Endometrial microvascular endothelial cells (primary cell): ENCODE data around the gene CFAP107. TPM values are rescaled to one million over a fixed set of nuclear protein-coding genes. Genes with fewer than 3 reads are reported as not detected.

Source experiments
- in situ Hi-C: cut with HindIII; loops from 2 replicates; pipeline ENCODE4 v1.10.0; 2017; ENCODE audit warnings: low sequenced_read_pairs, low pct_unique_long_range_greater_than_20kb; ENCODE audit errors: inconsistent ontology term
- total RNA-seq: library from RNA; depleted of rRNA; stranded (reverse); fragments of >200 nt; gene quantifications from one replicate; pipeline ENCODE4 v1.2.3, GENCODE V29; 2015; ENCODE audit errors: inconsistent ontology term

CFAP107 gene
- total RNA-seq, 1 donor from 2014 or later = not detected

- in situ Hi-C loops = no loop called here
Observed at GRCh38 chr1:12734651-12735050, 11.3 kb upstream of the CFAP107 start.

DNA sequence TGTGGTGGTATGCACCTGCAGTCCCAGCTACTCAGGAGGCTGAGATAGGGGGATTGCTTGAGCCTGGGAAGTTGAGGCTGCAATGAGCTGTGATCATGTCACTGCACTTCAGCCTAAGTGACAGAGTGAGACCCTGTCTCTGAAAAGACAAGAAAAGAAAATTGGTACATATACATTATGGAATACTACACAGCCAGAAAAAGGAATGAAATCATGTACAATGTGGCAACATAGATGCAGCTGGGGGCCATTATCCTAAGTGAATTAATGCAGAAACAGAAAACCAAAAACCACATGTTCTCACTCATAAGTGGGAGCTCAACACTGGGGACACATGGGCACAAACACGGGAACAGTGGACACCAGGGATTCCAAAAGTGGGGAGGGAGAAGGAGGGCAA lies 7.1 kb upstream of the CFAP107 start:
- in situ Hi-C loops = no loop called here

- in situ Hi-C loops = no loop called here
Observed at GRCh38 chr1:12739613-12740012, 6.4 kb upstream of the CFAP107 start.

DNA sequence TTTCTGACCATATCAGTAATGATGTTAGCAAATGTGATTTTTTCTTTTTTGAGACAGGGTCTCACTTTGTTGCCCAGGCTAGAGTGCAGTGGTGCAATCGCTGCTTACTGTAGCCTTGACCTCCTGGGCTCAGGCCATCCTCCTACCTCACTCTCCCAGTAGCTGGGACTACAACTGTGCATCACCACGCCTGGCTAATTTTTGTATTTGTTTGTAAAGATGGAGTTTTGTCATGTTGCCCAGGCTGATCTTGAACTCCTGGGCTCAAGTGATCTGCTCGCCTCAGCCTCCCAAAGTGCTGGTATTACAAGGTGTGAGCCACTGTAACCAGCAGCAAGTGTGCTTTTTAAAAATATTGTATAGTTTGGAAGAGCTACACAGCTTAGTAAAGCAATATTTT lies 4.1 kb upstream of the CFAP107 start:
- in situ Hi-C loops = no loop called here

GRCh38 chr1:12745126-12745991 lies 641 bp upstream of the CFAP107 start:
- in situ Hi-C loops = no loop called here

- in situ Hi-C loops = no loop called here
Observed at GRCh38 chr1:12748778-12749355, 2.9 kb downstream of the CFAP107 start.

DNA sequence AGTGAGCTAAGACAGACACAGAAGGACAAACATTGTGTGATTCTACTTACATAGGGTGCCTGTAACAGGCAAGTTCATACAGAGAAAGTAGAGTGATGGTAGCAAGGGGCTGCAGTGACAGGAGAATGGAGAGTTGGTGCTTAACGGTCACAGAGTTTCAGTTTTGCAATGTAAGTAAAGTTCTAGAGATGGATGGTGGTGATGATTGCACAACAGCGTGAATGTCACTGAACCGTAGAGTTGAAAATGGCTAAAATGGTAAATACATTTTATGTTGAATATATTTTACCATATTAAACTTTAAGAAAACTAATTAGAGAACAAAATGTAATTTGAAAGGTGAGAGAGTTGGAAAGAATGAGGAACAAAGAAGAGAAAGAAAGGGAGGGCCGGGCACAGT lies 8.7 kb downstream of the CFAP107 start:
- in situ Hi-C loops = no loop called here

GRCh38 chr1:12756273-12756672 lies 10.3 kb downstream of the CFAP107 start:
- in situ Hi-C loops = no loop called here

- in situ Hi-C loops = no loop called here
Observed at GRCh38 chr1:12756768-12757413, 10.9 kb downstream of the CFAP107 start.

- in situ Hi-C loops = no loop called here
Observed at GRCh38 chr1:12757836-12758235, 11.8 kb downstream of the CFAP107 start.

GRCh38 chr1:12760256-12760795 lies 14.3 kb downstream of the CFAP107 start:
- in situ Hi-C loops = no loop called here

DNA sequence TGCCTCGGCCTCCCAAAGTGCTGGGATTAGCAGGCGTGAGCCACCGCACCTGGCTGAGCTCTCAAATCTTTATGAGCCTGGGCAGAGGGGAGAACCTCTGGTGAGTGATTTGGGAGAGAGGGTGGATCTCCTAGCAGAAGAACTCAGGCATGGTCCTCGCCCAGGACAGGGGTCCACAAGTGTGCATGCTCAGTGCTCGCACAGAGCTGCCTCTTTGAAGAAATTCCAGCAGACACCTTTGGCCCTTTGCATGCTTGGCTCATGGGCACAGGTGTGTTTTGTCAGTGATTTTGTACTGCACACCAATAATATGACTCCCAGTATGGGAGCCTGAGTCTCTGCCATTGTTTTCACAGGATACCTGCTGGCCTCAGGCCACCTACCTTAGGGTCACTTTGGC lies 15.8 kb downstream of the CFAP107 start:
- in situ Hi-C loops = no loop called here

DNA sequence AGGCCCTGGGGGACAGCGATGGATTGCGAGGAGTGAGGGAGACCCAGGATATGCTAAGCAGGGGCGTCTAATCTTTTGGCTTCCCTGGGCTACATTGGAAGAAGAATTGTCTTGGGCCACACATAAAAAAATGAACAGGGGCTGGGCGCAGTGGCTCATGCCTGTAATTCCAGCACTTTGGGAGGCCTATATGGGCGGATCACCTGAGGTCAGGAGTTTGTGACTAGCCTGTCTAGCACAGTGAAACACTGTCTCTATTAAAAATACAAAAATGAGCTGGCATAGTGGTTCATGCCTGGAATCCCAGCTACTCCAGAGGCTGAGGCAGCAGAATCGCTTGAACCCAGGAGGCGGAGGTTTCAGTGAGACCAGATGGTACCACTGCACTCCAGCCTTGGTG lies 16.8 kb downstream of the CFAP107 start:
- in situ Hi-C loops = no loop called here

DNA sequence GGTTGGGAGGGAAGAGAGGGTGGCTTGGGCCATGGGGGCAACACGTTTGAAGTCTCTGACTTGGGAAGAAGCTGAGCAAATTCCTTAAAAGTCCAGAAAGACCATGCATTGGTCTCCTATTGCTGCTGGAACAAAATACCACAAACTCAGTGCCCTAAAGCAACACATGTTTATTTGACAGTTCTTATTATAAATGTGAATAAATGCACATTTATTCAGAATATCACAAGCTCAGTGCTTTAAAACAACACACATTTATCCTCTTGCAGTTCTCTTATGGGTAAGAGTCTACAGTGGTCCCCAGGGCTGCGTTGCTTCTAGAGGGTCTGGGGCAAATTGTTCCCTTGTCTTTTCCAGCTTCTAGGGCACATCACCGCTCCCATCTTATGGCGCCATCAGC lies 17.5 kb downstream of the CFAP107 start:
- in situ Hi-C loops = no loop called here

DNA sequence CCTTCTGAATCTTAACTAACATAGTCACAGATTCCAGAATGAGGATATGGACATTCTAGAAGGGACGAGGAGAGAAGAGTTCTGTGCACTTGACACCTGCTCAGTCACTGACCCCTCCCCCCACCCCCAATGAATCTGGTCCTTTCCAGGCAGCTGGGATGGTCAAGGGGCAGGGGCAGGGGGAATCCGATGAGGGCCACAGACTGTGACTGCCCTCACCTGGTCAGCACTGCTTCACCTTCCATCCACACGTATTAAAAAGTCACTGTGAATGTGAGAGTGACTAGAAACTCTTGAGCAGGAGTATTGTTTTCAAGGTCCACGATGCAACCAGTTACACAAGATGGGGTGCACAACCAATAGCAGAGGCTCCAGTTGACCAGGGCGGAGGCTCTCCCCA lies 18.0 kb downstream of the CFAP107 start:
- in situ Hi-C loops = no loop called here

GRCh38 chr1:12769031-12769430 lies 23.0 kb downstream of the CFAP107 start:
- in situ Hi-C loops = no loop called here

DNA sequence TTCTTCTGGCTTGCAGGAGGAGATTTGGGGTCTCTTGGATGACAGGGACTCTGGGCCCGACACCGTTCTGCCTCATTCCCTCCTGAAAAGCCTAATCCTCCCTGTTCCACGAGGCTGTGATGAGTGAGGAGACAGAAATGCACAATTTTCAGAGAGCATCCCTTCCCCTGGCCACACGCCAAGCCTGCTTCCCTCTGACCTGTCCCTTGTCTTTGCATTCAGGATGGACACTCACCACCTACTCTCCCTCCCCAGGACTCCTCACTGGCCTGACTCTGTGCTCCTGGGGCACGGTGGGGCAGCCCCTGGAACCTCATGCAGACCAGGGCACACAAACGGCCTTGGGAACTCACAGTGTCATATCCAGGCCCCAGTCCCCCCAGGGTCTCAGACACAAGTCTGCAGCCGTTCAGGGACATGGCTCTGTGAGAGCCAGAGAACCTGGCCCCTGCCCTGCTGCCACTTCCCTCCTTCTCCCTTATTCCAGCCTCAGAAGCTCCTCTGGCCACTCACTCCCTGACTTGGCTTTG lies 24.0 kb downstream of the CFAP107 start:
- in situ Hi-C loops = no loop called here

DNA sequence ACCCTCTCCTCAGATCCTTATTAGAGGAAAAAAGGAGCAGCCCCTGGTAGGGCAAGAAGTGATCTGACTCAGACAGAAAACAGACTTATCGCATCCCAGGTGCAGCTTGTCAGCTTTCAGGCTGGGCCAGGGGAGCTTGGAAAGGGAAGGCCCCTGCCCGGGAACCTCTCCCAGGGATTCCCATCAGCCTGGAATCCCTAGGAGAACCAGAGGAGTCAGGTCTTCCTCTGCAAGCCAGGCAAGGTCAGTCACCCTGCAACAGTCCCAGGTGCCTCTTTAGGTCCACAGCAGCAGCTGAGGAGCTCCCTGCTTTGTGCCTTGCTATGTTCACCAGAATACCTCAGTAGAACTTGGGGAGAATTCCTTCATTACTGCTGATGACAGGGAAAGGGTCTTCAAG lies 24.6 kb downstream of the CFAP107 start:
- in situ Hi-C loops = no loop called here

- in situ Hi-C loops = no loop called here
Observed at GRCh38 chr1:12771186-12771585, 25.2 kb downstream of the CFAP107 start.

- in situ Hi-C loops = no loop called here
Observed at GRCh38 chr1:12772520-12772919, 26.5 kb downstream of the CFAP107 start.
